GM21619 (cell line): ENCODE results near the gene MYO1E.
"Not testable (repeated sequence)": the region's sequence is repeated elsewhere in the genome, so short reads cannot be mapped to it uniquely, and the experiment has no call there.

ENCODE experiments used
- ATAC-seq: cut with Tn5 transposase; IDR thresholded peaks from one replicate; pipeline ENCODE4 v1.9.1; 2021; ENCODE audit not compliant: unreplicated experiment

MYO1E gene

DNA sequence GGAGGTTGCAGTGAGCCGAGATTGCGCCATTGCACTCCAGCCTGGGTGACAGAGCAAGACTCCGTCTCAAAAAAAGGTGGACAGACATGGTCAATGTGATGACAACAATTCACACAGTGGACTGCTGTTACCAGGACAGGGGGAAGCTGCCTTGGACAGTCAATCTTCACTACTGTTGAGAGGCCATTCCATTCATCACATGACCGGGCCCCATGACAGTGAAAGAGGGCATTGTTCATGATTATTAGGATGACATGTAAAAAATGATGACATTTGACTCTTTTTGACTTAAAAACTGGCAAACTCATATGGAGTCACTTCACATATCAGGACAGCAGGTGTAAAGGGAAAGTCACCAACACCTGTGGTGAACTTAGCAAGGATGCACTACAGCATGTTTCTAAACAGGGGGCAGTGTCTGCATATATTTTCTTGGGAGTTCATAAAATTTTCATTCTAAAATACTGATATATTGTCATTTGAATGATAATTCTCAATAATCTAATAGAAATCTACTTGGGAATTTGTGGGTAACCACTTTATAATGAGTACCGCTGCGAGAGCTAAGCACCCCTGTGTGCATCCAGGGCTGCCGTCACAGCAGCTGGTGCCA, 200.3 kb downstream of the MYO1E start:
- ATAC-seq = no peak

DNA sequence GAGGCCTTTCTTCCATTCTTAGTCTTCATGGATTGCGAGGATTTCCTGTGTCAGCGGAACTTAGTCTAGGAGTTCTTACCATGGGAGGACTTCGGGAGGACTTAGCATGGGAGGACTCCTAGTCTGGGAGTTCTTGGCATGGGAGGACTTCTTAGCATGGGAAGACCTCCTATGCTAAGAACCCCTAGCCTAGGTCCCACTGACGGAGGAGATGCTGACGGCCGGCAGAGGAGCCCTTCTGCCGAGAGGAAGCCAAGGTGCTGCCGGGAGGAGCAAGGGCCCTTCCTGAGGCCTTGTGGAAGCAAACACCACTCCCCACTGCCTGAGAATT, 201.6 kb downstream of the MYO1E start:
- ATAC-seq = no peak

DNA sequence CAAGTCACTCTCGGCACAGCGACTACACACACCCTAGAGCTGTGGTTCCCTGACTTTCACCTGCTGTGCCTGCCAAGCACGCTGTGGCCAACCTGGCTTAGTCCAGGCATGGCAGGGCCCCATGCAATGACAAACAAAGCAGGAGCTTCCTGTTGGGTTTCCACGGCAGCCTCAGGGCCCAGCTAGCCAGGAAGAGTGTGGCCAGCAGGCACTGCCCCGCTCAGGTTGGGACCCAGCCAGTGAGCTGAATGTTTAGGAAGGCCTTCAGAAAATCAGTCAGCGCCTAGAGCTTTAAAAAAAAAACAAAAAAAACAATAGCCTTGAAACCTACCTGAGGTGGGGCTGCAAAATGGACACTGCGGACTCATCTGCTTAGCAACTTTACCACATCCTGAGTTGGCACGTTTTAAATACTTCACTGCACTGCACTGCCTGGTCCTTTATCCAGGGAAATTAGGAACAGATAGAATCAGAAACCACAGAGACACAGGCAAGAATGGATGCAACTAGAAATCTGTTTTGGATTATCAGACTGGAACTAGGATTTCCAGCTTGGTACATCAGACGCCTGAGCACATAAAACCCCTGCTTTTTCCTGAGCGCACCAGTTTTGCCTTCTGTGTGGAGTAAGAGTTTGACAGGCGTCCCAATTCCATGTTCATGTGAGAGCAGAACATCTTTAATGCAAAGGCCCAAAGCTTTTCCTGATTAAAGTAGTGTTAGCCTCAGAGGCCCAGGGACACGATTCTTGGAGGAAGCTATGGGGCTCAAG, 202.2 kb downstream of the MYO1E start:
- no peak for ATAC-seq

DNA sequence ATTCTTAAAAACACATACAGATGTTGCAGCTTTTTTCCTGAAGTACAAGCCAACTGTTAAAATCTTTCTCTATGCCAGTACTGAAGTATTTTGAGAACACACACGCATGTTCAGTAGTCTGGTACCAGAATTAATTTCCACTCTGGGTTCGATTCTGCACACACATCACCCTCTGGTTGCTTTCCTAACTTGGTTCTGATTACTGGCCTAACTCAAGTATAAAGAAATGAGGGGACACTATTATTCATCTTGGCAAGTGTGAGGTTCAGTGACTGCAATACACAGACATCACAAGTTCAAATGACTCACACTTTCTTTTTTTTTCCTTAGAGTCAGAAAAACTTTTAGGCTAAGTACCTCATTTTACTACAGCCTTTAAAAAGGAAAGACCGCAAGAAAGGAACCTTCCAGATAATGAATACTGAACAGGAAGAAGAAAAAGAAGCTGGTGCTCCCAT, 203.4 kb downstream of the MYO1E start:
- ATAC-seq = no peak

DNA sequence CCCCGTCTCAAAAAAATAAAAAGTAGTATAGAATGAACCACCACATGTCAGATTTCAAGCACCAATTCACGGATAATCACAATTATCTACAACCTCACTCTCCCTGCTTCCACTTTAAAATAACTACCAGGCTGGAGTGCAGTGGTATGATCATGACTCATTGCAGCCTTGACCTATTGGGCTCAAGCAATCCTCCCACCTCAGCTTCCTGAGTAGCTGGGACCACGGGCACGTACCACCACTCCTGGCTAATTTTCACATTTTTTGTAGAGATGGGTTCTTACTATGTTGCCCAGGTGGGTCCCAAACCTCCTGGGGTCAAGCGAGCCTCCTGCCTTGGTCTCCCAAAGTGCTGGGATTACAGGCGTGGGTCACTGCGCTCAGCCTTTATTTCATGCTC, 204.1 kb downstream of the MYO1E start:
- ATAC-seq = no peak

DNA sequence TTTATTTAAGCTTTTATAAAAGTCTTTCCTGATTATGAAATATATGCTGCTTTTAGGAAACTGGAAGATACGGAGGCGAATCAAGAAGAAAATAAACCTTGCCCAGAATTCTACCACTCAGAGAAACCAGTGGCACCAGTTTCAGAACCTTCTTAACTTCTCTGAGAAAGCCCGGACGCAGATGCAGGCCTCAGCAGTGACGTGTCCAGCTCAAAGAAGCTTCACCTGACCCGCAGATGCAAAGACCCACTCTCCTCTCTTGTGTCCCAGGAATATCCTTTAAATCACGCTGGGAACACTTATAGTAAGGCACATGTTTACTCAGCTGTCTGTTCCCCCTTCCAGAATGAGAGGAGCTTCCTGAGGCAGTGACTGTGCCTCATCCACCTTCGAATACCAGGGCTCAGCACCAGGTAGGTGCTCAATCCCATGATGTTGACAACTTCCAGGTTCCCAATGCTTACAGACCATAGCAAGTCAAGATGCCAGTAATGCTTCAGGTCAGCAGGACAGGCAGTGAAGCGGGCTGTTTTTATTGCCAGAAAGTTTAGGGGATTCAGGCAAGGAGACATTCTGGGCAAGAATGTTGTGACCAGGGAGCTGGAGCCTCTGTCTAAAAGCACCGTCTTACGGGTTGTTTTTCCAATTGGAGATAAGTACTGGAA, 205.9 kb downstream of the MYO1E start:
- ATAC-seq = no peak

DNA sequence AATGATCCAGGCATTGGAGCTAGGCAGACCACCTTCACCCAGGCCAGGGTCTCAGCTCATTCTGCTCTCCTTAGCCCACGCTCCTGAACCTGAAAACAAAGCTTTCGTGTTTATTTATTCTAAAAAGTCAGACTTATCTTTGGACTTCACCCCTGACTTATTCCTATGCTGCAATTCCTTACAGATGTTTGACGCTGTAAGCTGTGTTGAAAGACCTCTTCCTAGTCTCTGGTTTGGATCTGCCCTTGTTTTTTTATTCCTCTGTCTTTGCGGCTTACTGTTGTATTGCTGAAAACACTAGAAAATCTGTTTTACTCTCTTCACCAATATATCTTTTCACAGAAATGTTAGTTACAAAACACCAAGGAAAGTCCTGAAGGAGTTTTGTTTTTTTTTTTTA, 206.5 kb downstream of the MYO1E start:
- no peak for ATAC-seq

DNA sequence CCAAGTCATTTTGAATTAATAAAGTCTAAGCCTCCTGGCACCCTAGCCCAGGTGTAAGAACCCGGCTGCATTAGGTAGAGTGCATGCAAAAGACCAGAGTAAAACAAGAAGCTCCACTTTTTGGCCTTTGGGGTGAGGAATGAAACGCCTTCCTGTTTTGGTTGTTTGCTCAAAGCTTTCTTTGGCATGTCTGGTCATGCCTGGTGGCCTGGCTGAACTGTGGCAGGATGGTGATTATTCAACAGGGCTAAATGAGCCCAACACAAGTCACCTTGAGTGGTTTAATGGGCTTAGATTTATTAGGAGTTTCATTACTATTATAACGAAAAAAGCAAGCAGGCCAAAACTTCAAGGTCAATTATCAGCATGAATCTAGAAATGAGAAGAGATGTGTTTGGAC, 206.9 kb downstream of the MYO1E start:
- no peak for ATAC-seq

DNA sequence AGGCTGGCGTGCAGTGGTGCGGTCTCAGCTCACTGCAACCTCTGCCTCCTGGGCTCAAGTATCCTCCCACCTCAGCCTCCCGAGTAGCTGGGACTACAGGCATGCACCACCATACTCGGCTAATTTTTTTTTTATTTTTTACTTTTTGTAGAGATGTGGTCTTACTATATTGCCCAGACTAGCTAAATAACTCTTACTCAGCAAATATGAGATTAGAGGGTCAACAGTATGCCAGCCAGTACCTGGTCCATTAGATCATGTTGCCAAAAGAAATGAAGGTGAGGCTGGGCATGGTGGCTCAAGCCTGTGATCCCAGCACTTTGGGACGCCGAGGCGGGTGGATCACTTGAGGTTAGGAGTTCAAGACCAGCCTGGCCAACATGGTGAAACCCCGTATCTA, 210.6 kb downstream of the MYO1E start:
- ATAC-seq = not testable (repeated sequence)

DNA sequence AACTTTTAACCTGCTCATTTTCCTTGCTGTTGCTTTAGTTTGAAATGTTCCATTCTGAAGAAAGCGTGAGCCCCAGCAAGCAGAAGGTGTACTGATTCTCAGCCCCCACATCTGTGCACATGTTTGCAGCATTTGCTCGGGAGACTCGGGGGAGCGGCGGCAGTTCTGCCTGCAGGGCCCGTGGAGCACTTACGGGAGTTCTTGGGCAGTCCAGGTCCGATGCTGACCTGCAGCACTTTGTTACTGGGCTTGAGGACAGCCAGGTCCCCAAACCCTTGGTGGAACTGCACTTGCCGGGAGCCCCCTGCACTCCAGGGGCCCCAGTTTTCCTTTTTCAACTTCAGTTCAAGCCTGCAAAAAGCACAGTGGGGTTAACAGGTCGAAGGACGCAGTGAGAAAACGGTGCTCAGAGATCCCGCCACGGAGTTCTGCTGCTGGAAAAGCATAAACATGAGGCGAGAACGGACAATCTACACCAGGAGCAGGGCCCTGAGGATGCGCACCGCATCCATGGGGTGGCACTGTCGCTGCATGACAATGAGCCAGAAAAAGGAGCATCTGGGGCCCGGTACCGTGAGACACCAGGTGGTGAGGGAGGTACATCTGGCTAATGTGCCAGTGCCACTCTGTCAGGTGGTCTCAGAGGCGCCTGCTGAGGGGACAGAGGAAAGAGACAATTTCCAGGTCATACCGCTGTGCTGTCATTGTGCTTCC, 211.6 kb downstream of the MYO1E start:
- ATAC-seq = no peak

DNA sequence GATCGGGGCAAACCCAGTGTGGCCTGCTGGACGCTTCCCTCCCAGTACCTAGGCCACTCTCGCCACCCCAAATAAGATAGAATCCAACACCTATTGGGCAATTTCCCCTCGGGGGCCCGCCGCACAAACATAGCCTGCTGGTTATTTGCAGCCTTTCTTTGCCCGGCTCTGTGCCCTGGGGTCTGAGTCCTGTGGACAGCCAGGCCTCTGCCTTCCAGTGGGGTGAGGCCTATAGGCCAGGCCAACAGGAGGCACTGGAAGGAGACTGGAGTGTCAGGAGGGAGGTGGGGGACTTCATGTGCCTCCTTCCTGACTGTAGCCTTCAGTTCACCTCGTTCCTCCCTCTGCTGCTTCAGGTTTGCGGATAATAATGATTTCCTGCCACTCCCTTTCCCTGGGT, 213.5 kb downstream of the MYO1E start:
- ATAC-seq = no peak

DNA sequence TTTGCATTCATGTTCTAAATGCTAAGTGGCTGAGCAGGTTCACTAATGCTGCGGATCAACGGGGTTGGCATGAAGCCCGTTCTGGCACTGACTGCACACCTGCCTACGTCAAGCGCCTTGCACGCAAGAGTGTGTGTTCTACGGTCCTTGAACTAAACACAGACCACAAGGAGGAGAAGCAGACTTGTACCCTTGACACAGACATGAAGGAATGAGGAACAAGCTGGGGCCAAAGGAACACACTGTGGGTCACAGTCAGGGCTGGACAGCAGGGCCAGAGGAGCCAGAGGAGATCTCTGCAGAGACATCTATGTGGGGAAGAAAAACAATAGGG, 214.0 kb downstream of the MYO1E start:
- ATAC-seq = no peak

DNA sequence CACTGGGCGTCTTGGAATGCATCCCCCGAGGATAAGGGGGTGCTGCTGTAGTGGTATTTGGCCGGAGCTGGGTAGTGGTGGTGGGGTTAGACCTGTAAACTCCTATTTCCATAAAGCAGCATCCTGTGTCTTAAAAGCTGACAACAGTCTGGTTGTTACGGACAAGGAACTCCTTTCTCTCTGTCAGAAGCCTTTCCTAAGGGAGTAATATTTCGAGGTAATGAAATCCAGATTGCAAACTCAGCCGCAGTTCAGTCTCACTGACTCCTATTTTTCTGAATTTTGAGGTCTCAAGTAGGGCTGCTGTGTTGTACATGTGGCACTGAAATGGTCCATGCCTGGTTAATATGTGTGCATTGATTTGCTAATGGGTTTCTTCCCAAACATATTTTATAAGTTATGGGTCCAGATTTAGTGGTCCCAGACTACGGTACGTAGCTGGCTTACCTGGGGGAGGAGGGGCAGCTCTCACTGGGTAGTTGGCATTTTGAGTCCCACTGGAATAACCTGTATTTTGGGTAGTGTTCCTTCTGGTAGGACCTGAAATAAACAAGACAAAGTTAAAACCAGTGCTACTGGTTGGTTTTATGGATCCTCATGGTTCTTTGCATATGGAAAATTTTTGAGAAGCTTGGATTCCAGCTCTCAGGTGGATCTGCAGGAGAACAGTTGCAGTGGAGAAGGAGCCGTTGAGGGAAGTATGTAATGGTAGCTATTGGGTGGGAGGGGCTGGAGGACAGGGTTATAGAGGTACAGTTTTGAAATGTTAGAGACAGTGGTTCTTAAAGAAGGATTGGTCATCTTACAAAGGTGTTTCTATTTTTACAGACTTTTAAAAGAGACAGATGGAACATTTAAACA, 214.6 kb downstream of the MYO1E start:
- no peak for ATAC-seq

DNA sequence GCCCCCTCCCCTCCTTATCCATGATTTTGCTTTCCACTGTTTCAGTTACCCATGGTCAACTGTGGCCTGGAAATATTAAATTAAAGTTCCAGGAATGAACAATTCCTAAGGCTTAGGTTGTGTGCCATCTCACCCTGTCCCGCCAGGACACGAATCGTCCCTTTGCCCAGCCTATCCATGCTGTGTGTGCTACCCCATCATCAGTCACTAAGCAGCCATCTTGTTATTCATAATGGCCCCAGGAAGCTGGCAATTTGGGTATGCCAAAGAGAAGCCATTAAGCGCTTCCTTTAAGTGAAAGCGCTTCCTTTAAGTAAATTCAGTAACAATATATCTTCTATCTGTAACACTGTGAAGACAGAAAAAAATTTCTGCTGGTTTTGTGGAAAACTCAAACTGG, 215.3 kb downstream of the MYO1E start:
- no peak for ATAC-seq

DNA sequence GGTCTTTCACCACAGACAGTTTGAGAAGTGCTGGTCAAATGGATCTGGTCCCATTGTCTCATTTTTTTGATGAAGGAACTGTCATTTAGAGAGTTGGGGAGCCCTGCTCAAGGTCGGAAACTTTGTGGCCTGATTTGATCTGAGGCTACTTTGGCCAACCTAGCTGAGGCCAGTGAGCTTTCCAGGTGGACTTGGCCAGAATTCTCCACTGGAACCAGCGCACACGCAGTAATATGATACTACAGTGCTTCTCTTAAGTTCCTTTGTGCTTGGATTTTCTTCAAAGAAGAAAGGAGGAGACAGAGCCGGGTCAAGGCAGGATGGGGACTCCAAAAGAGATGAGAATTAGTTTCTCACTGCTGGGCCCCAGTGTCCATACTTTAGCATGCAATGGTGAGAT, 217.2 kb downstream of the MYO1E start:
- no peak for ATAC-seq

DNA sequence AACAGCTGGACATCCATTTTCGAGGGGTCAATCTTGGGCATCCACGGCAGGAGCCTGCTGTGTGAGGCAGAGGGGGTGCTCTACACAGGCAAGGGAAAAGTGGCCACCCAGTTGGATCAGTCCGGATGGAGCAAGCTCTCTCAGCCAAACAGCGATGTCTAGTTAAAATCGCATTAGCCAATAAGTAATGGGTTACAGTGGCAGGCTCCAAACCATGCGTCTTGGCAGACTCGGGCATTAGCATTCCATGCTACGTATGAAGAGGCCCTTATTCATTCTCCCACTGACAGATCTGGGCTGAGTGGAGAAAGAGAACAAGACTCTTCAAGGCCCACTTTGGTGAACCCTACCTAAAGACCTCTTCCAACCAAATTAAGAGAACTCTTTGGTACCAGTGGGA, 218.4 kb downstream of the MYO1E start:
- no peak for ATAC-seq

DNA sequence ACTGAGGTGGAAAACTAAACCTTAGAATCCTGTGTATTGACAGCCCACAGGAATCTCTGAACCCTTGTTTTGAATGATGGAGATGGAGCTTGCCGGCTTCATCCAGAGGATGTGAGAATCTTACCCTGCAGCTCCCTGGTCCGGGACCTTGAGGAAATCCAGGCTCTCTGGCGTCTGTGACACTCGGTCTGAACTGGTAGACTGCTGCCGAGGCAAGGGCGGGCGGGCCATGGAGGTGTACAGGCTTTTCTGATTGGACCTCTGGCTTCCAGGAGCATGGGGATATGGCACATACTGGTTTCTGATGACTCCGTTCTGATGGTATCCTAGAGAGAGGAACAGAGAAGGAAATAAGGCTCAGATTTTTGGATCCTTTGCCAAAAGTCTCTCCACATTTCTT, 219.2 kb downstream of the MYO1E start:
- ATAC-seq = no peak

DNA sequence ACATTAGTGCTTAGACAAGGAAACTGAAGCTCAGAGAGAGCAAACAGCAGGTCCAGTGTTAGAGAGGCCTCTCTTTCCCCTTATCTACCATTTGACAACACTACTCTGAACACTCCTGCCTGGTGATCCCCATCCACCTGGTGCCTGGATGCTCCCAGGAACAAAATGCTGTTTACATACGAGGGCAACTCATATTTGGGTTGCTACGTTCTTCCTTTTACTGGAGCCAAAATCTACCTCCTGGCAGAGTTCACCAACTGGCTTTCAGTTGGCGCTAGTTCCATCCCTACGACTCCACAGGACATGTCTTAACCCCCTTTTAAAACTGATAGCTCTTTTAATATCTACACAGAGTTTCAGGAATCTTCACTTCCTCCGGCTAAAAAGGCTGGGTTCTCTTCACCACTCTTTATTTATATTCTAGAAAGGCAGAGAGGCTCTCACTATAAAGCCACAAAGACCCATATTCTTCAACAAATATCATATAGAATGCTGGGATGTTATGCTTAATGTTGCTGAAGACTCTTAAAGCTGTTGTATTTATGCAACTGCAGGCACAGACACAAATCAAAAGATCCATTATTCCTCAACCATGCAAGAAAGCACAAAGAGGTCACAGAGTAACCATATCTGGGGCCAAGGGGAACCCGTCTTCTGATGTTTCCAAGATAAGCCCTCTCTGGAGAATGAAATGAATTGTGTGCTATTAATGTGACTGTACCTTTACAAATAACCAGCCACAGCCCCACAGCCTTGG, 219.8 kb downstream of the MYO1E start:
- no peak for ATAC-seq

DNA sequence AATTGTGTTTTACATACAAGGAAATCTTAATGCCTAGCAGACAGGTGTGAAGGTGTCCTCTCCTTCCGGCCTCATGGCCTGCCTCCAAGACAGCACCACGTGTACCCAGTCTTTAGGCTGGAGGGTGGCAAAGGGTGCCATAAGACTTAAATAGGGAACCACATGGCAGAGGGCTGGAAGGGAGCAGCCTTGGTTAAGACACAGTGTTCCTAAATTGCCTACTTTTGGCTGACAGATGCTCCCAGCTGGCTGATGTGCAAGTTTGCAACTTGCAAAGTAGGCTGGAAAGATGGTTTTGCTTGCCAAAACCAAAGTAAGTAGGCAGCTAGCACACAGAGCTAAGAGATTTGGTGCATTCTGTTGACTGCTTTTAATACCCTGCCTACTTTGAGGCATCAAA, 222.5 kb downstream of the MYO1E start:
- ATAC-seq = no peak

DNA sequence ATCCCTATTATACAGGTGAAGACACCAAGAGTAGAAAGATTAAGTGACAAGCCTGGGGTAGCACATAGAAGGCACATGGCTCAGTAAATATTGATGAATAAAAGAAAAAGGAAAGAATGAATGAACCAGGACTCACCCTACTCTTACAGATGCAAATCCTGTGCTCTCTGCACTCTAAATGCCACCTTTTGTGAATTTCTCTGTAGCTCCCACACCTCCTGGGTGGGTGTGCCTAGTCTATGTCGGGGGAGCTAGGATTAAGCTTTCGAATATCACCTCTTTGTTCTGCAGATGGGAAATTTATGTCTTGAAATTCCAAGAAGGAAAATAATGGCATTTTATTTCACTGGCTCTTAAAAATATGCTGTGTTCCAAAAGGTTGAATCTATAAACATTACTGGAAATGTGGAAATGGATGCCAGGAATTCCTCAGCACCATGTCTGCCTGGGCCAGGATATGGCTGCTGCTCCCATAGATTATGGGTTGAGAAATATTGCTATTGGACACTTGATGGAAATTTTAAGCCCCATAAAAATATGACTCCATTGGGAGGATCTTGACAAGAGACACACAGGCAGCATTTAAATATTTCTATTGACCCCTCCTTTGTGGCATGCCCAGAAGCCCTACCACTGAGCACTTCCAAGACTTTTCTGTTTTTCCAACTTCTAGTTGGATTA, 224.4 kb downstream of the MYO1E start:
- no peak for ATAC-seq
